HepG2 (cell line): ENCODE results near the gene ENTPD7. TPM values are rescaled to one million over a fixed set of nuclear protein-coding genes. Genes with fewer than 3 reads are reported as not detected.

Experiments
- ATAC-seq: fragments of 200-7000 bp; cut with Tn5 transposase; 3 replicates; pipeline ENCODE4 v1.9.1; 2020; ENCODE audit warnings: mild to moderate bottlenecking, moderate library complexity
- BruUV-seq: library from RNA; stranded (reverse); fragments of 400-500 nt; replicated peaks from 2 replicates; lab custom pipeline; 2021; lab: Mats Ljungman, UMichigan
- CTCF ChIA-PET: fragments of 300-600 bp; formaldehyde crosslinking; extraction: SDS; loops from one replicate; lab custom pipeline; 2021; ENCODE audit warnings: low total read pairs, inconsistent platforms, low intra/inter-chr PET ratio; lab: Yijun Ruan, JAX
- POLR2A ChIA-PET: fragments of 350-600 bp; sonication (Branson Sonifier 250); formaldehyde crosslinking; loops from one replicate; lab custom pipeline; 2020; ENCODE audit warnings: antibody characterized with exemption, inconsistent platforms; lab: Yijun Ruan, JAX
- DNase-seq: peaks from one replicate; pipeline ENCODE4 v3.0.0-alpha.2; 2015; ENCODE audit warnings: low spot score
- FAIRE-seq: peaks from 3 replicates; lab custom pipeline; 2011; peaks lifted over from hg19 to GRCh38; lab: Jason Lieb, UNC
- H2AFZ ChIP-seq: one replicate; pipeline ENCODE4 v1.6.1; 2011; ENCODE audit warnings: low read length, inconsistent platforms
- H3K27ac ChIP-seq: fragments of 300-600 bp; 3 replicates; pipeline ENCODE4 v1.8.0; 2011; ENCODE audit warnings: mixed run types, mild to moderate bottlenecking, mixed read lengths, low read length, inconsistent platforms; ENCODE audit not compliant: insufficient read depth; ENCODE audit errors: extremely low read length
- H3K27me3 ChIP-seq, 2 experiments: fragments of 200-600 bp in 1 of 2; 2 replicates in 1 of 2; 3 replicates in 1 of 2; pipeline versions ENCODE4 v1.6.0 to v1.8.0; 2011; ENCODE audit warnings: low read length in 2 of 2, mild to moderate bottlenecking in 2 of 2, moderate library complexity in 2 of 2, inconsistent platforms in 1 of 2; ENCODE audit not compliant: insufficient read depth in 2 of 2, control insufficient read depth in 1 of 2
- H3K36me3 ChIP-seq, 2 experiments: fragments of 200-600 bp in 1 of 2; replicated peaks in 1 of 2; 2 replicates in 1 of 2; 3 replicates in 1 of 2; pipeline versions ENCODE4 v1.5.1 to v1.8.0; 2011; ENCODE audit warnings: low read length in 2 of 2, inconsistent platforms in 1 of 2; ENCODE audit not compliant: insufficient read depth in 2 of 2, control insufficient read depth in 1 of 2
- H3K4me1 ChIP-seq: 2 replicates; pipeline ENCODE4 v1.5.1; 2012; ENCODE audit warnings: low read length, inconsistent platforms; ENCODE audit not compliant: insufficient read depth
- H3K4me2 ChIP-seq: 2 replicates; pipeline ENCODE4 v1.6.0; 2011; ENCODE audit warnings: low read depth, low read length, inconsistent platforms
- H3K4me3 ChIP-seq, 3 experiments: fragments of 200-600 bp in 1 of 3; sonication (generic), shearing (Covaris generic) in 1 of 3; replicated peaks in 1 of 3; 2 replicates each; pipeline ENCODE4 v1.5.1; 2011 to 2016; ENCODE audit warnings: low read length in 3 of 3, inconsistent platforms in 2 of 3, low read depth in 2 of 3, mild to moderate bottlenecking in 2 of 3, control low read depth in 1 of 3, mixed read lengths in 1 of 3; ENCODE audit not compliant: insufficient read depth in 1 of 3
- H3K79me2 ChIP-seq: one replicate; pipeline ENCODE4 v1.6.1; 2011; ENCODE audit warnings: low read length, inconsistent platforms; ENCODE audit not compliant: insufficient read depth
- H3K9ac ChIP-seq: 2 replicates; pipeline ENCODE4 v1.6.0; 2011; ENCODE audit warnings: mild to moderate bottlenecking, low read depth, low read length, inconsistent platforms; ENCODE audit not compliant: insufficient read depth
- H3K9me3 ChIP-seq: 2 replicates; pipeline ENCODE4 v1.5.1; 2012; ENCODE audit warnings: mild to moderate bottlenecking, low read length
- H4K20me1 ChIP-seq: 2 replicates; pipeline ENCODE4 v1.6.0; 2011; ENCODE audit warnings: inconsistent platforms, mild to moderate bottlenecking, low read length, moderate library complexity; ENCODE audit not compliant: insufficient read depth
- FOSL1 ChIP-seq: sonication (generic); formaldehyde crosslinking; IDR thresholded peaks from 2 replicates; pipeline ENCODE4 v1.9.0; 2021; ENCODE audit warnings: missing genetic modification reagents, borderline replicate concordance
- KMT2B ChIP-seq: IDR thresholded peaks from 2 replicates; pipeline ENCODE4 v1.6.1; 2016; ENCODE audit warnings: missing genetic modification reagents, missing compliant biosample characterization
- NCOA1 ChIP-seq: sonication (generic); formaldehyde crosslinking; IDR thresholded peaks from 2 replicates; pipeline ENCODE4 v1.9.0; 2021; ENCODE audit warnings: missing genetic modification reagents
- NFE2L2 ChIP-seq: fragments of 150-350 bp; IDR thresholded peaks from 2 replicates; pipeline ENCODE4 v1.6.1; 2014; ENCODE audit warnings: low read length
- NFRKB ChIP-seq: fragments of 450-650 bp; IDR thresholded peaks from 2 replicates; pipeline ENCODE4 v1.6.1; 2017
- PAXIP1 ChIP-seq: sonication (generic); formaldehyde crosslinking; conservative IDR thresholded peaks from 2 replicates; pipeline ENCODE4 v1.4.0; 2020; ENCODE audit warnings: mild to moderate bottlenecking, missing genetic modification reagents, moderate library complexity
- PLSCR1 ChIP-seq: sonication (generic); formaldehyde crosslinking; IDR thresholded peaks from 2 replicates; pipeline ENCODE4 v1.5.0; 2020; ENCODE audit warnings: missing genetic modification reagents, mild to moderate bottlenecking, borderline replicate concordance
- SP2 ChIP-seq: sonication (generic); formaldehyde crosslinking; IDR thresholded peaks from 2 replicates; pipeline ENCODE4 v1.5.1; 2020; ENCODE audit warnings: mild to moderate bottlenecking, missing genetic modification reagents
- ZBTB38 ChIP-seq: sonication (generic); formaldehyde crosslinking; IDR thresholded peaks from 2 replicates; pipeline ENCODE4 v1.5.1; 2020; ENCODE audit warnings: mild to moderate bottlenecking, missing genetic modification reagents
- ZNF234 ChIP-seq: sonication (generic); formaldehyde crosslinking; conservative IDR thresholded peaks from 2 replicates; pipeline ENCODE4 v1.5.1; 2020; ENCODE audit warnings: mild to moderate bottlenecking, missing genetic modification reagents
- ZNF609 ChIP-seq: sonication (generic); formaldehyde crosslinking; IDR thresholded peaks from 2 replicates; pipeline ENCODE4 v1.4.0; 2020; ENCODE audit warnings: mild to moderate bottlenecking, missing genetic modification reagents, borderline replicate concordance
- ZNF775 ChIP-seq: sonication (generic); formaldehyde crosslinking; IDR thresholded peaks from 2 replicates; pipeline ENCODE4 v1.4.0; 2020; ENCODE audit warnings: missing genetic modification reagents, mild to moderate bottlenecking, moderate library complexity, borderline replicate concordance
- ZNF800 ChIP-seq: sonication (generic); formaldehyde crosslinking; IDR thresholded peaks from 2 replicates; pipeline ENCODE4 v1.4.0; 2020; ENCODE audit warnings: missing genetic modification reagents
- ZSCAN9 ChIP-seq: IDR thresholded peaks from 2 replicates; pipeline ENCODE4 v1.6.1; 2016; ENCODE audit warnings: borderline replicate concordance
- in situ Hi-C: cut with HindIII; loops from 2 replicates; pipeline ENCODE4 v1.10.0; 2017; ENCODE audit warnings: low pct_unique_long_range_greater_than_20kb; ENCODE audit not compliant: extremely low pct_ligation_motif_present
- intact Hi-C: fragments of 100-400 bp; cut with micrococcal nuclease; formaldehyde crosslinking; loops from one replicate; pipeline ENCODE4 v1.10.0; 2022; ENCODE audit not compliant: unreplicated experiment
- polyA plus RNA-seq, 8 experiments: library from polyadenylated mRNA; depleted of rRNA in 3 of 8; stranded (reverse) in 7 of 8; unstranded in 1 of 8; fragments of >200 nt; fragmentation: Illumina TruSeq in 4 of 8; extraction: Trizol in 4 of 8; gene quantifications; 2 replicates each; pipeline versions ENCODE4 v1.2.1 to v1.2.3, GENCODE V29; 2011 to 2016; ENCODE audit warnings: low read depth in 4 of 8, missing spikeins in 1 of 8, mixed read lengths in 1 of 8; ENCODE audit not compliant: insufficient read depth in 1 of 8
- total RNA-seq, 5 experiments: library from RNA; depleted of rRNA; stranded (reverse); fragments of >200 nt; fragmentation: Illumina TruSeq; extraction: Trizol; gene quantifications; 2 replicates each; pipeline ENCODE4 v1.2.3, GENCODE V29; 2016; ENCODE audit warnings: low read depth in 1 of 5

ENTPD7 gene
- total and polyA plus RNA-seq, 2 of the 13 experiments (the other 11 are each of a cell fraction or from before 2014, with no cell fraction given), result 7.6 to 36.5 TPM

GRCh38 chr10:99633832-99634231, 25.5 kb upstream of the ENTPD7 start:
- DNase-seq, result no peak
- Histone ChIP-seq H3K4me1 (peaks cover 5% of the 10 kb centered on the region; the same call in 1 of the 2 replicates), H3K9ac (no peak overlapping the region), H3K4me2 (no peak overlapping the region), H3K79me2 (no peaks in the 10 kb centered on the region), H4K20me1 (no peaks in the 10 kb centered on the region), H3K27ac (no peak overlapping the region), H3K27me3 (no peaks in the 10 kb centered on the region; a peak in 2 of 5 replicates), H3K9me3 (no peaks in the 10 kb centered on the region), H3K4me3 (no peak overlapping the region), H2AFZ (no peak overlapping the region), H3K36me3 (no peaks in the 10 kb centered on the region)
- no TSS peak for BruUV-seq
- ChIA-PET CTCF (no interaction called here), POLR2A (interaction anchor here (0.9 kb wide), 1 partner anchor 13 kb away, joined by 3 read pairs; the partner anchor contains the start of gene SLC25A28)
- in situ Hi-C loops (no loop called here), intact Hi-C loops (loop anchor here (5.0 kb wide), 1 partner anchor 48 kb away; no protein-coding TSS in a partner anchor)
- no peak for FAIRE-seq
- no peak for ATAC-seq
- TF ChIP-seq NCOA1 (no peak), ZNF775 (CRISPR knock-in tag) (no peak), FOSL1 (CRISPR knock-in tag) (no peak), ZNF234 (CRISPR knock-in tag) (no peak), PLSCR1 (CRISPR knock-in tag) (no peak), ZSCAN9 (CRISPR knock-in tag) (no peak), NFRKB (no peak), ZNF609 (CRISPR knock-in tag) (no peak), PAXIP1 (CRISPR knock-in tag) (no peak), ZBTB38 (CRISPR knock-in tag) (no peak), SP2 (CRISPR knock-in tag) (no peak), NFE2L2 (no peak), ZNF800 (no peak), KMT2B (CRISPR knock-in tag) (no peak)
